Upper lobe of left lung (tissue), 6 donors: ENCODE measurements around the gene NUP210. TPM values are rescaled to one million over a fixed set of nuclear protein-coding genes. Genes with fewer than 3 reads are reported as not detected.

Source experiments
- ATAC-seq, 2 donors: fragments of 200-7000 bp; cut with Tn5 transposase; one replicate each; pipeline ENCODE4 v1.9.1; 2022; ENCODE audit warnings: mild to moderate bottlenecking in 2 of 2, moderate library complexity in 2 of 2; ENCODE audit not compliant: low FRiP score in 2 of 2
- DNase-seq, 2 donors: peaks; one replicate each; pipeline ENCODE4 v3.0.0-alpha.2; 2019 to 2020
- H3K27ac ChIP-seq, 4 donors: fragments of 200-600 bp; sonication (generic); one replicate each; pipeline ENCODE4 v1.5.1; 2016 to 2019
- H3K27me3 ChIP-seq, 4 donors: fragments of 200-600 bp; sonication (generic); one replicate each; pipeline ENCODE4 v1.5.1; 2017 to 2019
- H3K36me3 ChIP-seq, 4 donors: fragments of 200-600 bp; sonication (generic); one replicate each; pipeline ENCODE4 v1.5.1; 2016 to 2019
- H3K4me1 ChIP-seq, 4 donors: fragments of 200-600 bp; sonication (generic); one replicate each; pipeline ENCODE4 v1.5.1; 2018 to 2019
- H3K4me3 ChIP-seq, 4 donors: fragments of 200-600 bp; sonication (generic); one replicate each; pipeline ENCODE4 v1.5.1; 2017 to 2019; ENCODE audit warnings: mild to moderate bottlenecking in 2 of 4, moderate library complexity in 1 of 4
- H3K9me3 ChIP-seq, 4 donors: fragments of 200-600 bp; sonication (generic); one replicate each; pipeline ENCODE4 v1.5.1; 2018 to 2019
- CTCF ChIP-seq, 6 experiments: fragments of 450-650 bp in 4 of 6; fragments of 200-600 bp in 2 of 6; sonication (generic) in 2 of 6; IDR thresholded peaks; one replicate each; pipeline ENCODE4 v1.5.1; 2016 to 2019; ENCODE audit warnings: antibody characterized with exemption in 6 of 6
- EP300 ChIP-seq, 4 donors: sonication (generic); formaldehyde crosslinking; IDR thresholded peaks; one replicate each; pipeline ENCODE4 v1.5.1; 2017; ENCODE audit warnings: antibody characterized with exemption in 4 of 4, control low read depth in 2 of 4
- POLR2A ChIP-seq, 4 donors: fragments of 450-650 bp; IDR thresholded peaks; one replicate each; pipeline ENCODE4 v1.5.1; 2016 to 2017; ENCODE audit warnings: antibody characterized with exemption in 4 of 4, mild to moderate bottlenecking in 2 of 4
- POLR2AphosphoS5 ChIP-seq, 2 donors: sonication (generic); formaldehyde crosslinking; IDR thresholded peaks; one replicate each; pipeline ENCODE4 v1.5.1; 2017; ENCODE audit warnings: antibody characterized with exemption in 2 of 2
- WGBS, 2 donors: methylation state at CpG; one replicate each; pipeline ENCODE4 v1.1.5; 2017 to 2018; 5-methylcytosine and 5-hydroxymethylcytosine counted together
- total RNA-seq, 6 donors: library from RNA; depleted of rRNA in 4 of 6; stranded (reverse); fragments of >200 nt in 4 of 6; gene quantifications; one replicate each; pipeline versions ENCODE4 v1.1.0 to v1.2.1, GENCODE V29; 2016 to 2021
- donor health status: DM: no; HTN: no; CAD: no; lungs with moderate emphysema.
- donor health status: DM: no; HTN: yes; CAD: no; lungs with severe emphysema.

Gene NUP210
- total RNA-seq, 6 donors from 2014 or later = 14.6 to 23.0 (median 20.8) TPM

DNA sequence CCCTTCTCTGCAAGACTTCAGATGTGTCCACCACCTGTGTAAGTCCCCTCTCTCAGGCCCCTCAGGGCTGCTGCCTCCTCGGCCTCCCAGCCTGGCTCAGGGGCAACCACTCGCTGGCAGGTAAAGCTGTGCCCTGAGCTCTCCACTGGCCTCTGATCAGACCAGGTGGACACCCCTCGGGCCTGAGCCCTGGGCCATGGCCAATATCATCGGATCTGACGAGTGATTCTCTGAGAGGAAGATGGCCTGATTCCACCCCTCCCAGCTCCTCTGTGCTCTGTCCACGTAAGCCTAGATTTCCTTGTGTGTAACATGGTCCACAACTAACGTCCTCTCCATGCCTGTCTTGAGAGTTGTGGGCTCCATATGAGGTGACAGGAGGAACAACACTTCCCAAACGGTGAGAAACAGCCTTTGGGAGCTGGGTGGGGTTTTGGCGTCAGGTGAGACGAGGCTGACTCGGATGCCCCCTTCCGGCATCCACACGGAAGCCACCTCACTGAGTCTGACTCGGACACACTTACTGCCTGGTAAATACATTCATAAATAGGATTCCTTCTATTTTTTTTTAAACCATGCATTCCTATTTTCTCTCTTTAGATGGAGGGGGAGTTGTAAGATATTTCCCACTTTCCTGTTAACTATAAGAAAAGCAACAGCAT lies 86.8 kb downstream of the NUP210 start:
- H3K27me3 ChIP-seq = no peaks in the 10 kb centered on the region
- no peak overlapping the region for H3K27ac ChIP-seq
- peaks cover 0 to 23% (median 17%) of the 10 kb centered on the region in 4 donors for H3K36me3 ChIP-seq
- ATAC-seq (no peak), DNase-seq (no peak)
- TF ChIP-seq POLR2AphosphoS5 (IDR thresholded peaks at IDR 0.05) = no peak
- TF ChIP-seq CTCF (IDR thresholded peaks at IDR 0.05) = no peak
- H3K4me3 ChIP-seq = no peak overlapping the region
- 94% methylated on average over 11 to 13 of the region's 14 CpGs for WGBS, 2 donors
- H3K9me3 ChIP-seq = no peaks in the 10 kb centered on the region
- H3K4me1 ChIP-seq = no peaks in the 10 kb centered on the region

DNA sequence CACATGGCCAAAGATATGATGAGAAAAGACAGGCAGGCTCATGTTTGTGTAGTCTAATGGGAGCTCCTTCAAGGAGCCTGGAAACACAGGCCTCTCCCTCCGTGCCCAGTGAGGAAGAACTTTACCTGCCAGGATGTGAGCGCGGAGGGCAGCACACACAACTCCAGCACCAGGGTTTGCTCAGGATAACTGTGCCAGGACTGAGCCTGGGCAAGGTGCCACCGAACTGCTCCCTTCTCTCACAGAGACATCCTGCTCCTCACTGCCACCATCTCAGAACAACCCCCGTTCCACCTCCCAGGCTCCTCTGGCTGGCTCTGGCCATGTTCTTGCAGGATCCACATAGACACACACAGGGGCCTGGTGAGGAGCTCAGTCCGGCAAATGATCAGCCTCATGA lies 87.4 kb downstream of the NUP210 start:
- Histone ChIP-seq H3K27ac (no peak overlapping the region), H3K4me1 (no peaks in the 10 kb centered on the region), H3K36me3 (peaks cover 2 to 26% (median 21%) of the 10 kb centered on the region in 4 donors), H3K4me3 (no peak overlapping the region), H3K9me3 (no peaks in the 10 kb centered on the region), H3K27me3 (no peaks in the 10 kb centered on the region)
- 89 to 90% methylated on average over 4 to 6 of the region's 6 CpGs for WGBS, 2 donors
- DNase-seq (no peak), ATAC-seq (no peak)
- TF ChIP-seq EP300 (IDR thresholded peaks at IDR 0.05) (no peak), POLR2AphosphoS5 (IDR thresholded peaks at IDR 0.05) (no peak), CTCF (IDR thresholded peaks at IDR 0.05) (no peak), POLR2A (IDR thresholded peaks at IDR 0.05) (no peak)

GRCh38 chr3:13332158-13332557 lies 88.0 kb downstream of the NUP210 start:
- H3K9me3 ChIP-seq = no peaks in the 10 kb centered on the region
- H3K27ac ChIP-seq = no peak overlapping the region
- TF ChIP-seq EP300 (IDR thresholded peaks at IDR 0.05) (no peak), CTCF (IDR thresholded peaks at IDR 0.05) (no peak), POLR2AphosphoS5 (IDR thresholded peaks at IDR 0.05) (no peak), POLR2A (IDR thresholded peaks at IDR 0.05) (no peak)
- no peaks in the 10 kb centered on the region for H3K4me1 ChIP-seq
- peaks cover 5 to 30% (median 20%) of the 10 kb centered on the region in 4 donors for H3K36me3 ChIP-seq
- ATAC-seq (no peak), DNase-seq (no peak)
- WGBS, 2 donors = 79 to 83% methylated on average over 8 of the region's 8 CpGs
- no peaks in the 10 kb centered on the region for H3K27me3 ChIP-seq
- no peak overlapping the region for H3K4me3 ChIP-seq

- WGBS, 2 donors = 93% methylated on average over 4 to 5 of the region's 5 CpGs
- Histone ChIP-seq H3K27me3 (no peaks in the 10 kb centered on the region), H3K36me3 (peaks cover 5 to 39% (median 27%) of the 10 kb centered on the region in 4 donors), H3K9me3 (no peaks in the 10 kb centered on the region), H3K4me1 (no peaks in the 10 kb centered on the region), H3K27ac (no peak overlapping the region), H3K4me3 (no peak overlapping the region)
- no peak for ATAC-seq
- TF ChIP-seq CTCF (IDR thresholded peaks at IDR 0.05) (no peak), EP300 (IDR thresholded peaks at IDR 0.05) (no peak), POLR2AphosphoS5 (IDR thresholded peaks at IDR 0.05) (no peak), POLR2A (IDR thresholded peaks at IDR 0.05) (no peak)
- DNase-seq = no peak
Measured at GRCh38 chr3:13329746-13330145, 90.4 kb downstream of the NUP210 start.

- WGBS, 2 donors = 93 to 96% methylated on average over 5 to 6 of the region's 7 CpGs
- Histone ChIP-seq H3K27ac (no peak overlapping the region), H3K4me3 (no peak overlapping the region), H3K4me1 (no peaks in the 10 kb centered on the region), H3K9me3 (no peaks in the 10 kb centered on the region), H3K36me3 (peaks cover 5 to 61% (median 43%) of the 10 kb centered on the region in 4 donors), H3K27me3 (no peaks in the 10 kb centered on the region)
- ATAC-seq (no peak), DNase-seq (no peak)
- TF ChIP-seq EP300 (IDR thresholded peaks at IDR 0.05) (no peak), POLR2AphosphoS5 (IDR thresholded peaks at IDR 0.05) (no peak), POLR2A (IDR thresholded peaks at IDR 0.05) (no peak), CTCF (IDR thresholded peaks at IDR 0.05) (no peak)
Measured at GRCh38 chr3:13325892-13326443, 94.2 kb downstream of the NUP210 start.
